Esophagus squamous epithelium (tissue), 4 donors: ENCODE data around the gene PHKA2.

Experiments
- CTCF ChIP-seq, 6 experiments: fragments of 450-650 bp in 4 of 6; fragments of 200-600 bp in 2 of 6; sonication (generic) in 2 of 6; IDR thresholded peaks; one replicate each; pipeline ENCODE4 v1.5.1; 2016 to 2019; ENCODE audit warnings: antibody characterized with exemption in 6 of 6, mild to moderate bottlenecking in 4 of 6, moderate library complexity in 4 of 6
- POLR2A ChIP-seq, 4 donors: fragments of 450-650 bp; IDR thresholded peaks; one replicate each; pipeline ENCODE4 v1.6.1; 2017; ENCODE audit warnings: antibody characterized with exemption in 4 of 4, mild to moderate bottlenecking in 4 of 4, moderate library complexity in 3 of 4

GRCh38 chrX:18920079-18920478, 63.8 kb downstream of the PHKA2 start:
- TF ChIP-seq CTCF (IDR thresholded peaks at IDR 0.05): no peak
- no peak for TF ChIP-seq POLR2A (IDR thresholded peaks at IDR 0.05)
